ENCODE measurements around the gene COCH. TPM values are rescaled to one million over a fixed set of nuclear protein-coding genes. Genes with fewer than 3 reads are reported as not detected.
"Not testable (repeated sequence)": the region's sequence is repeated elsewhere in the genome, so short reads cannot be mapped to it uniquely, and the experiment has no call there.

The COCH gene
- total RNA-seq, 2 donors from 2014 or later = 0.91 to 2.4 TPM

GRCh38 chr14:30896435-30896834, 22.1 kb downstream of the COCH start:
- Histone ChIP-seq H3K27me3 (no peaks in the 10 kb centered on the region), H3K9me3 (no peaks in the 10 kb centered on the region), H3K36me3 (no peaks in the 10 kb centered on the region), H3K4me3 (no peak overlapping the region), H3K4me1 (no peaks in the 10 kb centered on the region), H3K9ac (ENCODE audit: low read depth in 2 of 2, low read length in 2 of 2) (no peak overlapping the region), H3K27ac (no peak overlapping the region)
- intact Hi-C loops (cut with DNase I) = no loop called here
- no peak for DNase-seq
- TF ChIP-seq CTCF (IDR thresholded peaks at IDR 0.05) = no peak

DNA sequence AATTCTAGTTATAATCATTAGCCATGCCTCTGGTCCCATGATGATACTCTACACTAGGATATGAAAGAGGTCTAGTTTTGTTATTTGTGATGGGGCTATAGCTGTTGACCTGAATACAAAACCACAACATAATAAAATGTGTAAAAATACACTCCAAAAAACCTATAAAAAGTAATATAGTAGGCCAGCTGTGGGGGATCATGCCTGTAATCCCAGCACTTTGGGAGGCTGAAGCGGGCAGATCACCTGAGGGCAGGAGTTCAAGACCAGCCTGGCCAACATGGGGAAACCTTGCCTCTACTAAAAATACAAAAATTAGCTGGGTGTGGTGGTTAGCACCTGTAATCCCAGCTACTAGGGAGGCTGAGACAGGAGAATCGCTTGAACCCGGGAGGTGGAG, 22.8 kb downstream of the COCH start:
- H3K36me3 ChIP-seq; H3K4me3 ChIP-seq; DNase-seq; H3K4me1 ChIP-seq; H3K27ac ChIP-seq; H3K27me3 ChIP-seq; H3K9me3 ChIP-seq; intact Hi-C loops (cut with DNase I); H3K9ac ChIP-seq (ENCODE audit: low read depth in 2 of 2, low read length in 2 of 2): not testable (repeated sequence)

DNA sequence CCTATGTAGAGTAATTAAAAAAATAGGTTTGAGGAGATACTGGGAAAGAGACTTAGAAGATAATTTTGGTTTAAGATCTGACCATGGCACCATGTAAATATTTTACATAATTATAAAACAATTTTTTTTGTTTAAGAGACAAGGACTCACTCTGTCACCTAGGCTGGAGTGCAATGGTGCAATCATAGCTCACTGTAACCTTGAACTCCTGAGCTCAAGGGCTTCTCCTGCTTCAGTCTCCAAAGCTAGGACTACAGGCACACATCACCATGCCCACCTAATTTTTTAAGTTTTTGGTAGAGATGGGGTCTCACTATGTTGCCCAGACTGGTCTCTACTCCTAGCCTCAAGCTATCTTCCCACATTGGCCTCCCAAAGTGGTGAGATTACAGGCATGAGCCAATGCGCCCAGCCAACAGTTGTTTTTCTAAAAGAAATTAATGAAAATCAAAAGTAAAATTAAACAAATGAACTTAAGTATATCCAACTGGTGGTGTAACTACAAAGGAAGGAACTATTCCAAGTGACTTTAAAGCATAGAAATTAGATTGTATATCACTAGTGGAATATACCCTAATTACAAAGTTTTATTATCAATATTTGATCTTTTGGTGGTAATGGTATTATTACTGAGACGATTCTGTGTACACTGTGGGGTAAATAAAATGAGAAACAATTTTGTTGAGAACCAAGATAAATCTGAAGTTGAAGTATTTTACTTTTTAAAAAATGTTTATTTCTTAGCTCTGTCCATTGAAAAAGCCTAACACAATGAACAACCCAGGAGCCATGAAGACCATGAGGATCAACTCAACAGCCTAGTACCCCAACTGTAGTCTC, 29.1 kb downstream of the COCH start:
- no peak for DNase-seq
- H3K4me3 ChIP-seq = no peak overlapping the region
- no peaks in the 10 kb centered on the region for H3K36me3 ChIP-seq
- no peaks in the 10 kb centered on the region for H3K27me3 ChIP-seq
- no peak overlapping the region for H3K9ac ChIP-seq (ENCODE audit: low read depth in 2 of 2, low read length in 2 of 2)
- H3K4me1 ChIP-seq = no peaks in the 10 kb centered on the region
- no peaks in the 10 kb centered on the region for H3K9me3 ChIP-seq
- no peak for TF ChIP-seq CTCF (IDR thresholded peaks at IDR 0.05)
- intact Hi-C loops (cut with DNase I) = no loop called here
- H3K27ac ChIP-seq = no peak overlapping the region

DNA sequence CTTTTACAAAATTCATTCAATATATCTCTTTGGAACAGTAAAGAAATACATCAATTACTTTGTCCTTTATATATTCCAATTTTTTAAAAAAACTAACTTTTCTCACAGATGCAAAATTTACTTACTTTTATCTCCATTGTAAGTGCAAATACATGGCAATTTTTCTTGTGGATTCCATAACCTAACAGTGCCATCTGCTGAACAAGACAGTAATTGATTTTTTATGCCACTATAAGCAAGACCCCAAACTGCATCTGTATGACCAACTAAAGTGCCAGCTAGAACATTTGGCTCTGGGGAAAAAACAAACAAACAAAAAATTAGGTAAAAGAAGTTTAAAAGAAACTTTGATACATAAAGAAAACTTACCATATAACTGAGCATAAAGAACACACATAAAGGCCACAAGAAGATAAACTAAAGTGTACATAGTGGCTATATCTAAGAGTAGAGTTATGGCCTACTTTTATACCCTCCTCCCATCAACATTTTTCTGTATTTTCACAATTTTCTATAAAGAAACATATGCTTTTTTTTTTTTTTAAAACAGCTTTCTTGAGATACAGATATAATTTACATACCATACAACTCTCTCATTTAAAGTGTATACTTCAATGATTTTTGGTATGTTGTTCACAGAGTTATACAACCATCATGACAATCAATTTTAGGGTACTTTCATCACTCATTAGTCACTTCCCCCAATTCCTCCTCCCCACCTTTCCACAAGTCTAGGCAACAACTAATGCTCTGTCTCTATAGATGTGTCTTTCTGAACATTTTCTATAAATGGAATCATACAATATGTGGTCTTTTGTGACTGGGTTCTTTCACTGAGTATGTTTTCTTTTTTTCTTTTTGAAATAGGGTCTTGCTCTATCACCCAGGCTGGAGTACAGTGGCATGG, 32.6 kb downstream of the COCH start:
- no peak for DNase-seq
- Histone ChIP-seq H3K9ac (ENCODE audit: low read depth in 2 of 2, low read length in 2 of 2) (no peak overlapping the region), H3K4me1 (no peaks in the 10 kb centered on the region), H3K36me3 (no peaks in the 10 kb centered on the region), H3K27ac (no peak overlapping the region), H3K27me3 (no peaks in the 10 kb centered on the region), H3K9me3 (no peaks in the 10 kb centered on the region), H3K4me3 (no peak overlapping the region)
- intact Hi-C loops (cut with DNase I) = loop anchor here (5.0 kb wide), 1 partner anchor 250 kb away; no protein-coding TSS in a partner anchor
- no peak for TF ChIP-seq CTCF (IDR thresholded peaks at IDR 0.05)

- Histone ChIP-seq H3K9me3 (no peaks in the 10 kb centered on the region), H3K9ac (ENCODE audit: low read depth in 2 of 2, low read length in 2 of 2) (no peak overlapping the region), H3K4me1 (no peaks in the 10 kb centered on the region), H3K27me3 (no peaks in the 10 kb centered on the region), H3K36me3 (no peaks in the 10 kb centered on the region), H3K4me3 (no peak overlapping the region), H3K27ac (no peak overlapping the region)
- no peak for TF ChIP-seq CTCF (IDR thresholded peaks at IDR 0.05)
- no peak for DNase-seq
- intact Hi-C loops (cut with DNase I) = loop anchor here (5.0 kb wide), 1 partner anchor 250 kb away; no protein-coding TSS in a partner anchor
Observed at GRCh38 chr14:30907659-30908057, 33.3 kb downstream of the COCH start.

All from colonic mucosa (tissue), 4 donors.